NB4 (cell line): ENCODE results near the gene ZNF581.

Experiments
- TF ChIP-seq, protein P1 (sequence below): IDR thresholded peaks from 2 replicates; pipeline ENCODE4 v1.6.1; 2011; ENCODE audit warnings: low read depth, low read length
- TF ChIP-seq, protein P2 (sequence below): IDR thresholded peaks from one replicate; pipeline ENCODE4 v1.5.1; 2012; ENCODE audit warnings: low read depth, low read length

DNA sequence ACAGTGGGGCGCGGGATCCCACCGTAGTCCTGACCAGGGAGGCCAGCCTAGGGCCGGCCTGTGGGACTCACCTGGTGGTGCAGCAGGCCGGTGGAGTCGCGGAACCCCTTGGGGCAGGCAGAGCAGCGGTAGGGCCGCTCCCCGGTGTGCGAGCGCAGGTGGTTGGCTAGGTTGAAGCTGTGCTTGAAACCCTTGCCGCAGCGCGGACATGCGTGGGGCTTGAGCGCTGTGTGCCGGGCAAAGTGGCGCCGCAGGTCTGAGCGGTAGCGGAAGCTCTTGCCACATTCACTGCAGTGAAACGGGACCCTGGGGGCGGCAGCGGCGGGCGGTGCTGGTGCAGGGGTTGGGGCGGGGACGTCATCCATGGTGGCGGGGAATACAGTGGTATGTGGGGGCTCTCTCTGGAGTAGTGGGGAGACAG is 45.9 kb upstream of the ZNF581 start:
- TF ChIP-seq, protein P1, sequence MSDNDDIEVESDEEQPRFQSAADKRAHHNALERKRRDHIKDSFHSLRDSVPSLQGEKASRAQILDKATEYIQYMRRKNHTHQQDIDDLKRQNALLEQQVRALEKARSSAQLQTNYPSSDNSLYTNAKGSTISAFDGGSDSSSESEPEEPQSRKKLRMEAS: no peak
- TF ChIP-seq, protein P2, sequence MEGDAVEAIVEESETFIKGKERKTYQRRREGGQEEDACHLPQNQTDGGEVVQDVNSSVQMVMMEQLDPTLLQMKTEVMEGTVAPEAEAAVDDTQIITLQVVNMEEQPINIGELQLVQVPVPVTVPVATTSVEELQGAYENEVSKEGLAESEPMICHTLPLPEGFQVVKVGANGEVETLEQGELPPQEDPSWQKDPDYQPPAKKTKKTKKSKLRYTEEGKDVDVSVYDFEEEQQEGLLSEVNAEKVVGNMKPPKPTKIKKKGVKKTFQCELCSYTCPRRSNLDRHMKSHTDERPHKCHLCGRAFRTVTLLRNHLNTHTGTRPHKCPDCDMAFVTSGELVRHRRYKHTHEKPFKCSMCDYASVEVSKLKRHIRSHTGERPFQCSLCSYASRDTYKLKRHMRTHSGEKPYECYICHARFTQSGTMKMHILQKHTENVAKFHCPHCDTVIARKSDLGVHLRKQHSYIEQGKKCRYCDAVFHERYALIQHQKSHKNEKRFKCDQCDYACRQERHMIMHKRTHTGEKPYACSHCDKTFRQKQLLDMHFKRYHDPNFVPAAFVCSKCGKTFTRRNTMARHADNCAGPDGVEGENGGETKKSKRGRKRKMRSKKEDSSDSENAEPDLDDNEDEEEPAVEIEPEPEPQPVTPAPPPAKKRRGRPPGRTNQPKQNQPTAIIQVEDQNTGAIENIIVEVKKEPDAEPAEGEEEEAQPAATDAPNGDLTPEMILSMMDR: no peak
